ENCODE measurements around the gene FGFR2. TPM values are rescaled to one million over a fixed set of nuclear protein-coding genes. Genes with fewer than 3 reads are reported as not detected.

The FGFR2 gene
- total RNA-seq, 2 donors from 2014 or later = 49.7 to 78.5 TPM

- Histone ChIP-seq H3K27me3 (replicated peaks; ENCODE audit: insufficient read depth) (no peaks in the 10 kb centered on the region), H3K4me1 (replicated peaks) (no peaks in the 10 kb centered on the region), H3K27ac (peak overlapping the region; percentile 79 to 83), H3K4me3 (peak overlapping the region in 1 of 2 donors; percentile 56), H3K36me3 (no peaks in the 10 kb centered on the region), H3K9me3 (no peaks in the 10 kb centered on the region)
- intact Hi-C loops (cut with DNase I) = no loop called here
- DNase-seq (ENCODE audit: low spot score) = no peak
- no peak for TF ChIP-seq POLR2A (IDR thresholded peaks at IDR 0.05)
- no peak for TF ChIP-seq POLR2AphosphoS5 (IDR thresholded peaks at IDR 0.05)
- no peak for TF ChIP-seq CTCF (IDR thresholded peaks at IDR 0.05)
- 59% methylated on average over 5 of the region's 5 CpGs for WGBS
These were observed 3.5 kb downstream of the FGFR2 start for GRCh38 chr10:121594623-121595350.

- no peak for DNase-seq (ENCODE audit: low spot score)
- Histone ChIP-seq H3K36me3 (no peaks in the 10 kb centered on the region), H3K4me1 (replicated peaks) (peaks cover 3% of the 10 kb centered on the region), H3K27ac (peak overlapping the region in 1 of 2 donors; percentile 4), H3K4me3 (no peak overlapping the region), H3K27me3 (replicated peaks; ENCODE audit: insufficient read depth) (no peaks in the 10 kb centered on the region), H3K9me3 (no peaks in the 10 kb centered on the region)
- TF ChIP-seq CTCF (IDR thresholded peaks at IDR 0.05) (no peak), POLR2AphosphoS5 (IDR thresholded peaks at IDR 0.05) (no peak), POLR2A (IDR thresholded peaks at IDR 0.05) (no peak)
- intact Hi-C loops (cut with DNase I) = no loop called here
- 53% methylated on average over 8 of the region's 8 CpGs for WGBS
These were observed 4.2 kb downstream of the FGFR2 start for GRCh38 chr10:121594076-121594475.

GRCh38 chr10:121593281-121594075 lies 4.8 kb downstream of the FGFR2 start:
- no peak overlapping the region for H3K4me3 ChIP-seq
- intact Hi-C loops (cut with DNase I) = no loop called here
- 52% methylated on average over 20 of the region's 20 CpGs for WGBS

GRCh38 chr10:121592155-121592890 lies 5.9 kb downstream of the FGFR2 start:
- 60% methylated on average over 18 of the region's 18 CpGs for WGBS
- TF ChIP-seq CTCF (IDR thresholded peaks at IDR 0.05) (peak in 1 of 4 experiments; percentile 20), POLR2AphosphoS5 (IDR thresholded peaks at IDR 0.05) (no peak)
- Histone ChIP-seq H3K9me3 (no peaks in the 10 kb centered on the region), H3K36me3 (no peaks in the 10 kb centered on the region), H3K27ac (no peak overlapping the region), H3K4me3 (no peak overlapping the region), H3K4me1 (replicated peaks) (peaks cover 8% of the 10 kb centered on the region), H3K27me3 (replicated peaks; ENCODE audit: insufficient read depth) (no peaks in the 10 kb centered on the region)
- intact Hi-C loops (cut with DNase I) = no loop called here
- no peak for DNase-seq (ENCODE audit: low spot score)

More at GRCh38 chr10:121593281-121594075, 4.8 kb downstream of the FGFR2 start:
- no peak for DNase-seq (ENCODE audit: low spot score)
- Histone ChIP-seq H3K27ac (peak overlapping the region in 1 of 2 donors; percentile 4), H3K4me1 (replicated peaks) (peaks cover 8% of the 10 kb centered on the region), H3K9me3 (no peaks in the 10 kb centered on the region), H3K27me3 (replicated peaks; ENCODE audit: insufficient read depth) (no peaks in the 10 kb centered on the region), H3K36me3 (no peaks in the 10 kb centered on the region)
- TF ChIP-seq POLR2A (IDR thresholded peaks at IDR 0.05) = no peak
- no peak for TF ChIP-seq CTCF (IDR thresholded peaks at IDR 0.05)
- TF ChIP-seq POLR2AphosphoS5 (IDR thresholded peaks at IDR 0.05) = no peak
